Small intestine (tissue), 7 donors: ENCODE measurements around the gene TRHDE. TPM values are rescaled to one million over a fixed set of nuclear protein-coding genes. Genes with fewer than 3 reads are reported as not detected.

Experiments
- DNase-seq, 2 donors: peaks; one replicate each; pipeline versions ENCODE4 v3.0.0 to v3.0.0-alpha.2; 2013
- FAIRE-seq: peaks from 2 replicates; lab custom pipeline; 2012; peaks lifted over from hg19 to GRCh38; lab: Jason Lieb, UNC
- H3K27ac ChIP-seq, 3 donors: one replicate each; pipeline ENCODE4 v1.5.1; 2013; ENCODE audit warnings: low read length in 2 of 3, mild to moderate bottlenecking in 2 of 3, control low read depth in 1 of 3, inconsistent platforms in 1 of 3, low read depth in 1 of 3, moderate library complexity in 1 of 3
- H3K27me3 ChIP-seq, 3 donors: one replicate each; pipeline ENCODE4 v1.6.1; 2013; ENCODE audit warnings: low read length in 3 of 3, inconsistent platforms in 1 of 3; ENCODE audit not compliant: control insufficient read depth in 3 of 3, insufficient read depth in 3 of 3
- H3K36me3 ChIP-seq, 3 donors: one replicate each; pipeline ENCODE4 v1.6.1; 2013; ENCODE audit warnings: low read length in 3 of 3, inconsistent platforms in 1 of 3, low read depth in 1 of 3, mild to moderate bottlenecking in 1 of 3, moderate library complexity in 1 of 3; ENCODE audit not compliant: control insufficient read depth in 3 of 3, insufficient read depth in 2 of 3
- H3K4me1 ChIP-seq, 3 donors: one replicate each; pipeline ENCODE4 v1.6.1; 2013; ENCODE audit warnings: low read length in 2 of 3, inconsistent platforms in 1 of 3, low read depth in 1 of 3, mild to moderate bottlenecking in 1 of 3, moderate library complexity in 1 of 3; ENCODE audit not compliant: control insufficient read depth in 3 of 3, insufficient read depth in 2 of 3
- H3K4me3 ChIP-seq, 3 donors: one replicate each; pipeline ENCODE4 v1.5.1; 2013; ENCODE audit warnings: low read length in 3 of 3, control low read depth in 1 of 3, inconsistent platforms in 1 of 3, low read depth in 1 of 3, mild to moderate bottlenecking in 1 of 3, moderate library complexity in 1 of 3
- H3K9me3 ChIP-seq, 2 donors: one replicate each; pipeline ENCODE4 v1.6.1; 2013; ENCODE audit warnings: low read depth in 1 of 2, low read length in 1 of 2; ENCODE audit not compliant: control insufficient read depth in 2 of 2, insufficient read depth in 1 of 2
- WGBS, 3 donors: extraction: QIAGEN DNeasy Blood & Tissue Kit; methylation state at CpG; one replicate each; pipeline ENCODE4 v1.1.7; 2013; 5-methylcytosine and 5-hydroxymethylcytosine counted together
- polyA plus RNA-seq, 4 donors: library from polyadenylated mRNA; stranded (reverse) in 3 of 4; unstranded in 1 of 4; fragments of 200-250 nt in 3 of 4; fragments of 120-200 nt in 1 of 4; gene quantifications; one replicate each; pipeline versions ENCODE4 v1.2.1 to v1.2.3, GENCODE V29; 2013
- donor health status: healthy with polysubstance abuse.
- donor health status: control.
- donor health status: control.
- donor health status: Bipolar disorder and iron deficiency.
- donor health status: healthy.

TRHDE gene
- polyA plus RNA-seq, 4 donors: 0.98 to 14.6 (median 1.8) TPM

GRCh38 chr12:72246370-72246769, 25.8 kb upstream of the TRHDE start:
- DNase-seq (no peak), FAIRE-seq (no peak)
- WGBS, 3 donors: 72 to 74% (median 74%) methylated on average over 4 of the region's 4 CpGs
- Histone ChIP-seq H3K27ac (no peak overlapping the region), H3K4me1 (no peaks in the 10 kb centered on the region), H3K27me3 (no peaks in the 10 kb centered on the region), H3K4me3 (no peak overlapping the region), H3K9me3 (no peaks in the 10 kb centered on the region), H3K36me3 (no peaks in the 10 kb centered on the region)

GRCh38 chr12:72250346-72250745, 21.8 kb upstream of the TRHDE start:
- WGBS, 3 donors: 78 to 86% (median 84%) methylated on average over 2 of the region's 2 CpGs
- H3K4me1 ChIP-seq: no peaks in the 10 kb centered on the region
- DNase-seq (no peak), FAIRE-seq (no peak)
- no peak overlapping the region for H3K4me3 ChIP-seq
- no peaks in the 10 kb centered on the region for H3K9me3 ChIP-seq
- peaks cover 0 to under 1% (median 0%) of the 10 kb centered on the region in 3 donors for H3K27me3 ChIP-seq
- H3K36me3 ChIP-seq: peaks cover 0 to 1% (median 0%) of the 10 kb centered on the region in 3 donors
- no peak overlapping the region for H3K27ac ChIP-seq

GRCh38 chr12:72256725-72257124, 15.4 kb upstream of the TRHDE start:
- DNase-seq (no peak), FAIRE-seq (no peak)
- Histone ChIP-seq H3K9me3 (no peaks in the 10 kb centered on the region), H3K36me3 (peaks cover 0 to 6% (median 0%) of the 10 kb centered on the region in 3 donors), H3K27me3 (peaks cover 0 to 3% (median 0%) of the 10 kb centered on the region in 3 donors), H3K27ac (no peak overlapping the region), H3K4me3 (no peak overlapping the region), H3K4me1 (no peaks in the 10 kb centered on the region)
- WGBS, 3 donors: 86 to 96% (median 95%) methylated on average over 1 of the region's 1 CpG

- Histone ChIP-seq H3K36me3 (peaks cover 0 to 2% (median 0%) of the 10 kb centered on the region in 3 donors), H3K4me3 (no peak overlapping the region), H3K27ac (no peak overlapping the region), H3K27me3 (no peaks in the 10 kb centered on the region), H3K4me1 (no peaks in the 10 kb centered on the region), H3K9me3 (no peaks in the 10 kb centered on the region)
- FAIRE-seq (no peak), DNase-seq (no peak)
- 59 to 75% (median 67%) methylated on average over 2 of the region's 2 CpGs for WGBS, 3 donors
Observed at GRCh38 chr12:72261885-72262284, 10.3 kb upstream of the TRHDE start.

- WGBS, 3 donors: 50 to 69% (median 67%) methylated on average over 1 of the region's 1 CpG
- no peaks in the 10 kb centered on the region for H3K27me3 ChIP-seq
- no peak overlapping the region for H3K4me3 ChIP-seq
- H3K27ac ChIP-seq: no peak overlapping the region
- no peaks in the 10 kb centered on the region for H3K4me1 ChIP-seq
- no peaks in the 10 kb centered on the region for H3K9me3 ChIP-seq
- H3K36me3 ChIP-seq: peaks cover 0 to under 1% (median 0%) of the 10 kb centered on the region in 3 donors
- peak in 1 of 2 donors; percentile 33 for DNase-seq
- FAIRE-seq: peak; percentile 10
Observed at GRCh38 chr12:72264548-72265175, 7.5 kb upstream of the TRHDE start.

- no peaks in the 10 kb centered on the region for H3K9me3 ChIP-seq
- H3K4me1 ChIP-seq: no peaks in the 10 kb centered on the region
- peaks cover 0 to 4% (median 0%) of the 10 kb centered on the region in 3 donors for H3K36me3 ChIP-seq
- no peak overlapping the region for H3K27ac ChIP-seq
- no peak overlapping the region for H3K4me3 ChIP-seq
- DNase-seq: peak in 1 of 2 donors; percentile 20
- no peak for FAIRE-seq
- WGBS, 3 donors: 50 to 73% (median 60%) methylated on average over 2 of the region's 2 CpGs
- H3K27me3 ChIP-seq: peaks cover 0 to 10% (median 9%) of the 10 kb centered on the region in 3 donors
Observed at GRCh38 chr12:72267974-72268373, 4.2 kb upstream of the TRHDE start.

- Histone ChIP-seq H3K27ac (no peak overlapping the region), H3K4me3 (no peak overlapping the region), H3K9me3 (no peaks in the 10 kb centered on the region), H3K4me1 (no peaks in the 10 kb centered on the region), H3K27me3 (peaks cover 0 to 11% (median 11%) of the 10 kb centered on the region in 3 donors), H3K36me3 (peaks cover 0 to 4% (median 0%) of the 10 kb centered on the region in 3 donors)
- DNase-seq (peak in 1 of 2 donors; percentile 9), FAIRE-seq (no peak)
- WGBS, 3 donors: 57 to 60% (median 58%) methylated on average over 2 of the region's 2 CpGs
Observed at GRCh38 chr12:72268386-72268785, 3.8 kb upstream of the TRHDE start.

GRCh38 chr12:72269491-72269890, 2.7 kb upstream of the TRHDE start:
- no peak for FAIRE-seq
- Histone ChIP-seq H3K9me3 (no peaks in the 10 kb centered on the region), H3K36me3 (peaks cover 0 to 4% (median 0%) of the 10 kb centered on the region in 3 donors), H3K4me3 (peak overlapping the region in 1 of 3 donors; percentile 71), H3K27ac (peak overlapping the region in 1 of 3 donors; percentile 44), H3K4me1 (no peaks in the 10 kb centered on the region), H3K27me3 (peaks cover 0 to 18% (median 13%) of the 10 kb centered on the region in 3 donors)
- 10 to 29% (median 22%) methylated on average over 1 of the region's 1 CpG for WGBS, 3 donors
- DNase-seq: peak in 1 of 2 donors; percentile 21
